ENCODE measurements around the gene CDH4. TPM values are rescaled to one million over a fixed set of nuclear protein-coding genes. Genes with fewer than 3 reads are reported as not detected.

CDH4 gene
- total and polyA plus RNA-seq, 2 of the 8 experiments (the other 6 are each of a cell fraction or from before 2014, with no cell fraction given), result 4.3 to 7.9 TPM

DNA sequence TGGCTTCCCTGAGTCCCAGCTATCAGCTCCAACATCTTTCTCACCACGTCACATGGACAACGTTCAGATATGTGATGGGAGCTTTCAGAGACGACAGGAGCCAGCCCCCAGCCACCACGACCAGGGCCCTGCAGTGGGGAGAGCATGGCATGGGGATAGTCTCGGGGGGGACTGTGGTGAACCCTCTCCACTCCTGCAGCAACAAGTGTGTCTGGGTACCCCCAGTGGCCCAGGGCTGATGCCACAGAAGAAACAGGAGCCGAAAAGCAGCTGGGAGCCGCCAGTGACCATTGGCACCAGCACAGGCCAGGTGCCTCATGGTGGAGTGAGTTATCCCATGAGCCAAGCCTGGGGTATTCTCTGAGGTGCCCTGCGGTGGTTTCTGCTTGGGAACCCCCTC lies 473.9 kb downstream of the CDH4 start (continued):
- TF ChIP-seq CHD7 (IDR thresholded peaks at IDR 0.05; ENCODE audit: insufficient replicate concordance, low read length), result no peak
- TF ChIP-seq RXRA (IDR thresholded peaks at IDR 0.05; ENCODE audit: insufficient read depth, low read depth, low read length), result no peak
- no peak for TF ChIP-seq SIX5 (IDR thresholded peaks at IDR 0.05; ENCODE audit: low read depth, low read length)
- TF ChIP-seq YY1 (IDR thresholded peaks at IDR 0.05; ENCODE audit: low read depth, low read length), result no peak
- TF ChIP-seq SAP30 (IDR thresholded peaks at IDR 0.05; ENCODE audit: insufficient read depth, insufficient replicate concordance, low read length), result no peak
- TF ChIP-seq GTF2F1 (IDR thresholded peaks at IDR 0.05; ENCODE audit: borderline replicate concordance, low read depth, low read length), result no peak
- TF ChIP-seq TBP (IDR thresholded peaks at IDR 0.05; ENCODE audit: low read depth, low read length), result no peak
- no peak for TF ChIP-seq POLR2AphosphoS5 (IDR thresholded peaks at IDR 0.05; ENCODE audit: low read depth, low read length)
- no peak for TF ChIP-seq CREB1 (IDR thresholded peaks at IDR 0.05)
- TF ChIP-seq SIRT6 (IDR thresholded peaks at IDR 0.05; ENCODE audit: low read length), result no peak
- no peak for TF ChIP-seq NRF1 (IDR thresholded peaks at IDR 0.05; ENCODE audit: low read depth, low read length)
- TF ChIP-seq KDM1A (IDR thresholded peaks at IDR 0.05; ENCODE audit: borderline replicate concordance, low read length), result no peak
- no peak for TF ChIP-seq BRCA1 (IDR thresholded peaks at IDR 0.05; ENCODE audit: low read depth, low read length)
- TF ChIP-seq RFX5 (IDR thresholded peaks at IDR 0.05; ENCODE audit: borderline replicate concordance, low read depth, low read length), result no peak

Data from H1 (cell line).